Skeletal muscle tissue (tissue), 4 donors: Measurements from ENCODE around the gene CANT1. TPM values are rescaled to one million over a fixed set of nuclear protein-coding genes. Genes with fewer than 3 reads are reported as not detected.

ENCODE experiments used
- H3K27ac ChIP-seq: one replicate; pipeline ENCODE4 v1.7.0; 2013; ENCODE audit warnings: mild to moderate bottlenecking, low read depth, low read length, inconsistent platforms
- H3K27me3 ChIP-seq, 3 donors: one replicate each; pipeline ENCODE4 v1.7.0; 2013; ENCODE audit warnings: low read length in 3 of 3; ENCODE audit not compliant: control insufficient read depth in 3 of 3, insufficient read depth in 3 of 3
- H3K36me3 ChIP-seq, 3 donors: one replicate each; pipeline ENCODE4 v1.7.0; 2013; ENCODE audit warnings: low read length in 3 of 3; ENCODE audit not compliant: control insufficient read depth in 3 of 3, insufficient read depth in 3 of 3
- H3K4me1 ChIP-seq, 3 donors: one replicate each; pipeline ENCODE4 v1.7.0; 2013; ENCODE audit warnings: low read length in 3 of 3, mild to moderate bottlenecking in 3 of 3; ENCODE audit not compliant: control insufficient read depth in 3 of 3, insufficient read depth in 3 of 3
- H3K4me3 ChIP-seq, 3 donors: one replicate each; pipeline ENCODE4 v1.7.0; 2013; ENCODE audit warnings: low read length in 3 of 3
- H3K9ac ChIP-seq, 3 donors: one replicate each; pipeline ENCODE4 v1.7.0; 2013; ENCODE audit warnings: low read length in 3 of 3, mild to moderate bottlenecking in 3 of 3, moderate library complexity in 2 of 3, low read depth in 1 of 3
- H3K9me3 ChIP-seq, 3 donors: one replicate each; pipeline ENCODE4 v1.7.0; 2013; ENCODE audit warnings: low read length in 3 of 3; ENCODE audit not compliant: control insufficient read depth in 3 of 3
- total RNA-seq: library from RNA; depleted of rRNA; stranded (reverse); fragments of >200 nt; gene quantifications from one replicate; pipeline ENCODE4 v1.2.3, GENCODE V29; 2014
- donor health status: Osteomylitis.

CANT1 gene
- total RNA-seq, 1 donor from 2014 or later = 21.9 TPM

DNA sequence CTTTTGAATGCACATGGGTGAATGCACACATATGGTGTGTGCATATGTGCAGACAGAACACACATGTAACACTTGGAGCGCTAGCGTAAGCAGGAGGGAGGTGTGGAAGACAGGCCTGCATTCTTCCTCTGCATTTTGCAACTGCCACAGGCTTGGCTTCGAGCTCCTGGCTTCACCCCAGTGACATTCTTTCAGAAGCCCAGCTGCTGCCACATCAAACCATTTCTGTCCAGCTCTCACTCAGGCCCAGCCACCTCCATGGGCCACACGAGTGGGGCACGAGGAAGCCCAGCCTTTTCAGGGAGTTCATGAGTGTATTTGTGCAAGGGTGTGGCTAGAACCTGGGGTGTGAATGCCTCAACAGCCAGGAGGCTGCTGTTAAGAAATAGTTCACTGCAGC, 48.6 kb downstream of the CANT1 start:
- Histone ChIP-seq H3K9me3 (no peaks in the 10 kb centered on the region), H3K36me3 (no peaks in the 10 kb centered on the region), H3K4me1 (peaks cover 6 to 11% (median 11%) of the 10 kb centered on the region in 3 donors), H3K27ac (no peak overlapping the region), H3K4me3 (no peak overlapping the region), H3K9ac (no peak overlapping the region), H3K27me3 (no peaks in the 10 kb centered on the region)

DNA sequence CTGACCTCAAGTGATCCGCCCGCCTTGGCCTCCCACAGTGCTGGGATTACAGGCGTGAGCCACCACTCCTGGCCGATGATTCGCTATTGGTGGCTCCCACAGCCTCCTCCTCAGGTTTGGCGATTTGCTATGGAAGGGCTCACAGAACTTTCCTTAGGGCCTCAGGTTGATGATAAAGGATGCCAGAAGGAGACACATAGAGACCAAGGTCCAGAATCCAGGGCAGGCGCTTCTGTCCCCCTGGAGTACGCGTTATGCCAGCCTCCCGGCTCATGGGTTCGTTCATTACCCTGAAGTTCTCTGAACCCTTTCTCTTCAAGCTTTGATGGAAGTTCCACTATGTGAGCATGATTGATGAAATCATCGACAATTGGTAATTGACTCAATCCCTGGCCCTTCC, 49.8 kb downstream of the CANT1 start:
- Histone ChIP-seq H3K36me3 (no peaks in the 10 kb centered on the region), H3K27me3 (no peaks in the 10 kb centered on the region), H3K9ac (no peak overlapping the region), H3K27ac (no peak overlapping the region), H3K4me3 (no peak overlapping the region), H3K4me1 (peaks cover 4 to 5% (median 5%) of the 10 kb centered on the region in 3 donors), H3K9me3 (no peaks in the 10 kb centered on the region)

DNA sequence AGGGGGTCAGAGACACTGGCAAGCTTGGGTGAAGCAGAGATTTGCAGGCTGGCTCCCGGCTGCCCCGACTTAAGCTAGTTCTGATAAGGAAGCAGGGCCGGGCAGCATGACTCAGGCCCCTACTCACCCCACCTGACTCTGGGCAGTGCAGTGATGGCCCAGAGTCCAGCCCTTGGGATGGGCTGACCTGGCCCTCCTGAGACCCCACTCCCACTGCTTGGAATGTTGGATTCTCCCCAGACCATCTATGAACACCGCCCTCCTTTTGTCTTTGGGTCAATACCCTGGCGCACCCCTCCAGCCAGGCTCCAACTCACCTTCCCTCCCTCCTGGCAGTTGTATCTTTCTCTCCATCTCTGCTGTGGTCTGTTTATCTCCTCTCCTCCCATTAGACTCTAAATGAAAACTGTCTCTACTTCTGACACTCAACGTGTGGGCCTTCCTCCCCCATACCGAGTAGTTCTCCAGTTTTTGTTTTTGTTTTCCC, 50.9 kb downstream of the CANT1 start:
- Histone ChIP-seq H3K4me3 (no peak overlapping the region), H3K27ac (no peak overlapping the region), H3K9me3 (no peaks in the 10 kb centered on the region), H3K36me3 (no peaks in the 10 kb centered on the region), H3K27me3 (no peaks in the 10 kb centered on the region), H3K9ac (no peak overlapping the region), H3K4me1 (peaks cover 4 to 5% (median 5%) of the 10 kb centered on the region in 3 donors)

DNA sequence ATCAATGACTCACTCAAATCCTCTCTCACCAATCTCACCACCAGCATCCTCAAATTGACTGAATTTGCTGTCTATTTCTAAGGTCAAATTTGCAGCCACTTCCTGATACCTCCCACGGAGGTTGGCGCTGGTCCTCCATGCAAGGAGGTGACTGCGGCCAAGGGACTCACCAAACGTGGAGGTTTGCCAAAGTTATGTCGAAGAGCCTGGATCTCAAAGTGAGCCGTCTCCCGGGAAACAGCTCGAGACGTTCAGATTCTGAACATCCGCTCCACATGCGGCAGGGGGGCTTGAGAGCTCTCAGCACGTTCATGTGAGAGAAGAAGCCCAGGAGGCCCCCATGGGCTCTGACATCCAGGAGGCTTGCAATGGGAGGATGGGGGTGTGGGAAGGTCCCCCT, 52.4 kb downstream of the CANT1 start:
- Histone ChIP-seq H3K27ac (no peak overlapping the region), H3K9me3 (no peaks in the 10 kb centered on the region), H3K4me3 (no peak overlapping the region), H3K4me1 (peaks cover 5 to 7% (median 5%) of the 10 kb centered on the region in 3 donors), H3K36me3 (no peaks in the 10 kb centered on the region), H3K9ac (no peak overlapping the region), H3K27me3 (peaks cover 0 to 2% (median 0%) of the 10 kb centered on the region in 3 donors)

DNA sequence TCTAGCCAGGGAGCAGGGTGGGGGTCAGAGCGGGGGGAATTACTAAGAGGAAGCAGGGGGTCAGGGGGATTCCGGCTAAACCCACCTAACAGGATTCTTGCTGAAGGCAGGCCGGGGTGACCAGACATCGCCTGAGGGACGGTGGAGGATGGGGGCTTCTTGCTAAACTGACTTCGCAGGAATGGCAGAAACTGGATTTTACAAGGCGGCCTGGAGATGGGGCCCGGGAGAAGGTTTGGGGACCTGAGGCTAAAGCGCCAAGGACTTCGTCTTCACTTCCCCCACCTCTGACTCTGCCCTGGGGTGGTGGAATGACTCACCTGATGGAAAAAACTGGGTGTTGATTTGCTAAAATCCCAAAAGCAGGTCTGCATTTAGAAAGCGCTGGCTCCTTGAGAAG, 53.3 kb downstream of the CANT1 start:
- H3K27me3 ChIP-seq = peaks cover 0 to 2% (median 0%) of the 10 kb centered on the region in 3 donors
- no peak overlapping the region for H3K27ac ChIP-seq
- H3K9ac ChIP-seq = no peak overlapping the region
- no peaks in the 10 kb centered on the region for H3K36me3 ChIP-seq
- H3K4me3 ChIP-seq = no peak overlapping the region
- peaks cover 4 to 11% (median 5%) of the 10 kb centered on the region in 3 donors for H3K4me1 ChIP-seq
- H3K9me3 ChIP-seq = no peaks in the 10 kb centered on the region

DNA sequence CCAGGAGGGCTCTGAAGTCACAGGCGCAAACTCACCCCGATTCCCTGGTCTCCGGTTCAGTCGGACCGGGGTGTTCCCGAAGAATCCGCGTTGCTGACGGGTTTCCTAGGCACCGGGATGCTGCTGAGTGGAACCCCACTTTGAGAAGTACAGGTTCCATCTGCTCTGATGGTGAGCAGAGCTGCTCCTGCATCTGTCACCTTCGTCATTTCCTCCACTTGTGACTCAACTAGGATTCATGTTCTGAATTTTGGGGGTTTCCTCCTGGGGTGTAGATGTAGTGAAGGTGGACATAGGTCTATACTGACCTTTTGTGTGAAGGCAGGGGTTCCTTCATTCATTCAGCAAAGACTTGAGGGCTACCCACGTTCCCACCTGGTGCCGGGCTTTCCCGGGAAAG, 54.9 kb downstream of the CANT1 start:
- Histone ChIP-seq H3K36me3 (no peaks in the 10 kb centered on the region), H3K9me3 (peaks cover 7 to 11% (median 8%) of the 10 kb centered on the region in 3 donors), H3K27ac (no peak overlapping the region), H3K27me3 (peaks cover 0 to 2% (median 0%) of the 10 kb centered on the region in 3 donors), H3K4me1 (peaks cover 0 to 6% (median 2%) of the 10 kb centered on the region in 3 donors), H3K4me3 (no peak overlapping the region), H3K9ac (no peak overlapping the region)

DNA sequence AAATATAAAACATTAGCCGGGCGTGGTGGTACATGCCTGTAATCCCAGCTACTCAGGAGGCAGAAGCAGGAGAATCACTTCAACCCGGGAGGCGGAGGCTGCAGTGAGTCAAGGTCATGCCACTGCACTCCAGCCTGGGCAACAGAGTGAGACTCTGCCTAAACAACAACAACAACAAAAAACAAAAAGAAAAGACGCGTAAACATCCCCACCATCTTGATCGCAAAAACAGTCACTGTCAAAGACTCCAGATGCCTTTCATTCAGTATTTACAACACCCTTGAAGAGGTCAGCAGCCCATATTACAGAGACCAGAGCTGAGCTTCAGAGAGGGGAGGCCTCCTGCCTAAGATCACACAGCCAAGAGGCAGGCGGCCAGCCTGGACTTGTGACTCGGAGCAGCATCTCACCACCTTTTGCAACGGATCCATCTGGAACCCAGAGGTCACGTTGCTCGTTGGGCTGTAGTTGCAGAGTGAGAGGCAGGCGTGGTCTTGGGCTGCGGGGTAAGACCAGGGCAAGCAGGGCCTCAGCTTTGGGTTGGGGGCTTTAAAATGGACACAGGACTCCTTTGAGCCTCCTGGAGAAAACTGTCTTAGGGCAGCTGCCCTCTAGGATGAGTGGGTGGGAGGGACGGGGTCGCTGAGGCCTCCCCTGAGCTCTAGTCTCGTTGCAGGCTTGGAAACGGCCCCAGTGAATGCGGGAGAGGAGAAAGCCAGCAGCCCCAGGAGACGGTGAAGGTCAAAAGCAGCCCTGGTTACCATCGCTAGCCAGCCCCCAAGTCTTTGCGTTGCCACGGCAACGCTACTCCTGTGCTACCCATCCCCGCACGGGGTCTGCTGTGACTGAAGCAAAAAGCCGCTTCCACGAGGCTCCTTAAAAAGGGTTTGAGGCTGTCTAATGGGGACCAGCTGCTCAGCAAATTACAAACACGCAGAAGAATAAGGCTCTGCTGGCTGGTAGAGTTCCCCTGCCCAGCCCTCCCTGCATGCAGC, 55.9 kb downstream of the CANT1 start:
- peaks cover 7 to 11% (median 8%) of the 10 kb centered on the region in 3 donors for H3K9me3 ChIP-seq
- H3K4me1 ChIP-seq = peaks cover 0 to 6% (median 2%) of the 10 kb centered on the region in 3 donors
- no peak overlapping the region for H3K27ac ChIP-seq
- no peak overlapping the region for H3K9ac ChIP-seq
- peaks cover 0 to 2% (median 0%) of the 10 kb centered on the region in 3 donors for H3K27me3 ChIP-seq
- H3K36me3 ChIP-seq = no peaks in the 10 kb centered on the region
- H3K4me3 ChIP-seq = no peak overlapping the region

DNA sequence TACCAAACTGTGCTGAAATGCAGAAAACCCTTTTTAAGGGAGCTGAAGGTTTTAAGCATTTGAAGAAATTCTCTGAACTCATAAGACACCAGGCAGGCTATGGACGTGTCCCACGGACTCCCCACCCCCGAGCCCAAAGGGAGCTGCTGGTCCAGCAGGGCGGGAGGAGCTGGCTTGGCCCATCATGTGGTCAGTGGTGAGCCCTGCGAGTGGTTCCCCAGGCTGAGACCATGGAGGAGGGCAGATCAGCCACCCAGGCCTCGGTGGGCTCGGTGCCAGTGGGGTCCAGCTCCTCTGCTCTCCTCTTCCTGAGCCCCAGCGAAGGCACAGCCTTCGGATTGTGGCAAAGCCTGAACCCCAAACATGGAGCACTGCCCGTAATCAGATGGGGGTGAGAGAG, 56.9 kb downstream of the CANT1 start:
- peaks cover 0 to 2% (median 0%) of the 10 kb centered on the region in 3 donors for H3K27me3 ChIP-seq
- no peaks in the 10 kb centered on the region for H3K36me3 ChIP-seq
- no peak overlapping the region for H3K4me3 ChIP-seq
- peaks cover 0 to 6% (median 2%) of the 10 kb centered on the region in 3 donors for H3K4me1 ChIP-seq
- H3K9ac ChIP-seq = no peak overlapping the region
- peaks cover 7 to 11% (median 8%) of the 10 kb centered on the region in 3 donors for H3K9me3 ChIP-seq
- no peak overlapping the region for H3K27ac ChIP-seq

DNA sequence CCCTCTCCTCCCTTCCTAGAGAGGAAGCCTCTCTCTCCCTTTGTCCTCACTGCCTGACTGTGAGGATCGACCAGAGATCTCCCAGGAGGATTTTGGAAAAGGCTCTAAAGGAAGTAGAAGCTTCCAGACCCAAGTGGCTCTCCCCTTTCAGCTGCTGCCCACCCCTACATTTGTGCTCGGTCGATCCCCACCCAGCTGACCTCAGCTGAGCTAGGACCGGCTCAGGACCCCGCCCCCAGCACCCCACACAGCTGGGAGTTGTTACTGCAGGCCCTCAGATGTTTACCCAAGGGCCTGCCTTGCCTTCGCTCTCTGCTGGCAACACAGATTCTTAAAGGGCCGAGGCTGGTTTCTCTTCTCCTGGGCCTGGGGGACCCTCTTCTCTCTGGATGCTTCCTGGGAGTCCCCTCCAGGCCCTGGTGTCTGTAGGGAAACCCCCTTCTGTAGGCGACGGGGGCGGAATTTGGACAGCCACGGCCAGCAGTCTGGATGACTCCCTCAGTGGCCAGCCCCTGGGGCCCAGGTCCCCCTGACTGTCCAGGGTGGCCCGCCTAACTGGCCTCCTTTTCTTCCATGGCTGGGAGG, 57.5 kb downstream of the CANT1 start:
- no peak overlapping the region for H3K27ac ChIP-seq
- H3K36me3 ChIP-seq = no peaks in the 10 kb centered on the region
- peaks cover 0 to 2% (median 0%) of the 10 kb centered on the region in 3 donors for H3K27me3 ChIP-seq
- peaks cover 0 to 6% (median 2%) of the 10 kb centered on the region in 3 donors for H3K4me1 ChIP-seq
- H3K9me3 ChIP-seq = peaks cover 7 to 11% (median 8%) of the 10 kb centered on the region in 3 donors
- no peak overlapping the region for H3K9ac ChIP-seq
- H3K4me3 ChIP-seq = no peak overlapping the region
